OCI-LY7 (cell line): ENCODE measurements around the gene PPP1R11. TPM values are rescaled to one million over a fixed set of nuclear protein-coding genes. Genes with fewer than 3 reads are reported as not detected.

Source experiments
- BruUV-seq: library from RNA; stranded (reverse); fragments of 400-500 nt; replicated peaks from 2 replicates; lab custom pipeline; 2021; lab: Mats Ljungman, UMichigan
- CTCF ChIA-PET: fragments of 300-600 bp; sonication (Branson Sonifier 250); formaldehyde crosslinking; loops from one replicate; lab custom pipeline; 2022; ENCODE audit warnings: antibody characterized with exemption; ENCODE audit not compliant: unreplicated experiment; lab: Charles Lee
- POLR2A ChIA-PET: fragments of 300-600 bp; sonication (Branson Sonifier 250); formaldehyde crosslinking; loops from one replicate; lab custom pipeline; 2022; ENCODE audit warnings: antibody characterized with exemption; lab: Charles Lee
- DNase-seq: peaks from one replicate; pipeline ENCODE4 v3.0.0-alpha.2; 2015; ENCODE audit warnings: low spot score
- H2AFZ ChIP-seq: fragments of 200-600 bp; sonication (generic), shearing (Covaris generic); 2 replicates; pipeline ENCODE4 v1.6.1; 2014; ENCODE audit warnings: mild to moderate bottlenecking, antibody characterized with exemption, low read length, moderate library complexity
- H3K27ac ChIP-seq: fragments of 200-600 bp; sonication (generic); 2 replicates; pipeline ENCODE4 v1.5.1; 2014; ENCODE audit warnings: mixed run types, low read depth, mild to moderate bottlenecking, moderate library complexity, low read length, inconsistent platforms; ENCODE audit not compliant: poor library complexity, severe bottlenecking
- H3K36me3 ChIP-seq: fragments of 200-600 bp; sonication (generic); 2 replicates; pipeline ENCODE4 v1.6.1; 2014; ENCODE audit warnings: mild to moderate bottlenecking, antibody characterized with exemption, low read length, moderate library complexity, mixed read lengths; ENCODE audit not compliant: insufficient read depth
- H3K4me1 ChIP-seq: fragments of 200-600 bp; sonication (generic); 2 replicates; pipeline ENCODE4 v1.5.1; 2014; ENCODE audit warnings: mild to moderate bottlenecking, low read length; ENCODE audit not compliant: insufficient read depth, poor library complexity, severe bottlenecking
- H3K4me2 ChIP-seq: fragments of 200-600 bp; sonication (generic); 2 replicates; pipeline ENCODE4 v1.6.1; 2014; ENCODE audit warnings: mild to moderate bottlenecking, low read length
- H3K4me3 ChIP-seq: fragments of 200-600 bp; sonication (generic); 2 replicates; pipeline ENCODE4 v1.5.1; 2014; ENCODE audit warnings: mild to moderate bottlenecking, low read depth, low read length; ENCODE audit not compliant: poor library complexity, severe bottlenecking
- H3K79me2 ChIP-seq: fragments of 200-600 bp; sonication (generic); 2 replicates; pipeline ENCODE4 v1.6.1; 2016; ENCODE audit warnings: low read depth, mild to moderate bottlenecking, low read length, moderate library complexity, mixed read lengths; ENCODE audit not compliant: insufficient read depth
- H3K9me2 ChIP-seq: fragments of 200-600 bp; sonication (generic); 2 replicates; pipeline ENCODE4 v1.6.1; 2016; ENCODE audit warnings: mild to moderate bottlenecking, low read length, mixed read lengths; ENCODE audit not compliant: insufficient read depth
- H3K9me3 ChIP-seq: fragments of 200-600 bp; sonication (generic); 2 replicates; pipeline ENCODE4 v1.6.1; 2014; ENCODE audit warnings: mild to moderate bottlenecking, mixed run types, low read length, mixed read lengths
- H4K20me1 ChIP-seq: fragments of 200-600 bp; sonication (generic); 2 replicates; pipeline ENCODE4 v1.6.1; 2014; ENCODE audit warnings: mild to moderate bottlenecking, antibody characterized with exemption, low read length, moderate library complexity, mixed read lengths; ENCODE audit not compliant: insufficient read depth
- CTCF ChIP-seq: fragments of 200-600 bp; sonication (generic); conservative IDR thresholded peaks from 2 replicates; pipeline ENCODE4 v1.5.1; 2014; ENCODE audit warnings: mild to moderate bottlenecking, antibody characterized with exemption, low read length, moderate library complexity, mixed read lengths
- EZH2phosphoT487 ChIP-seq: fragments of 200-600 bp; sonication (generic); IDR thresholded peaks from 2 replicates; pipeline ENCODE4 v1.6.1; 2018; ENCODE audit warnings: low read depth, borderline replicate concordance, mild to moderate bottlenecking, mixed run types, antibody characterized with exemption, low read length, moderate library complexity, mixed read lengths
- intact Hi-C: fragments of 100-400 bp; cut with micrococcal nuclease; formaldehyde crosslinking; loops from one replicate; pipeline ENCODE4 v1.10.0; 2022; ENCODE audit not compliant: unreplicated experiment
- total RNA-seq, 2 experiments: library from RNA; depleted of rRNA in 1 of 2; stranded (reverse); fragments of >200 nt in 1 of 2; shearing (Covaris generic) in 1 of 2; gene quantifications; 2 replicates each; pipeline ENCODE4 v1.2.3, GENCODE V29; 2014 to 2022

Gene PPP1R11
- total RNA-seq, 2 experiments from 2014 or later, result 30.6 to 36.5 TPM

DNA sequence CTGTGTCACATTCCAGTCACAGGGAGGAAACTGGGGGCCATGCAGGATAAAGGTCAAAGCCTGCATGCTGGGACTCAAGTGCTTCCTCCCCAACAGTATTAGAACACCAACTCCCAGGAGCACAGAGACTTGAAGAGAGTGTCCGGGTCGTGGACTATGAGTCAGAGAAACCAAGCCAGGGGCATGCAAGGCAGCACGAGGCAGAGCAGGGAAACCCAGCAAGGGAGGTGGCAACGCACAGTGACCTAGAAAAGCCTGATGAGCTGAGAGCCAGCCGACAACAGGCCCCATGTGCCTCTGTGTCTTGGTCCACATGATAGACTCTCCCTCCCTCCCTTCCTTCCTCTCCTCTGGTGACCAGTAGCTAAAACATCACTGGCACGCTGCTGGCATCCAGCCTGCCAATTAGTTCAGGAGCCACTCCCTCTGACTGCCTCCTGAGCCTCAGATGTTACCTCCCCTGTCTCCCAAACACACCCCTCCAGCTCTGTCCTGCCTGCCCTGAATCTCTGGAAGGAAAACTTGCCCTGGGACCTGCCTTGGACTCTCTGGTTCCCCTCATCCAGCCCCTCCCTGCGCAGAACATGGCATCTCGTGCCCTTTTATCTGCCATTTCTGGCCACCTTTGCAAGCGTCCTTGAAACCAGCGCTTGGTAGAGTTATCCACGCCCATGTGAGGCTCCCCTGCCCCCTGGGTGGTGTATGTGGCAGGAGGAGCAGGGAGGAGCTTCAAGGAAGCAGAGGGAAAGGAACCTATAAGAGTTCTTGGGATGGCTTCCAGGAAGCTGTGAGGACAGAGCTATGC lies 24.8 kb downstream of the PPP1R11 start:
- no peak overlapping the region for H3K4me2 ChIP-seq
- no TSS peak for BruUV-seq
- no peak for DNase-seq
- no peaks in the 10 kb centered on the region for H3K9me2 ChIP-seq
- no peak overlapping the region for H3K4me3 ChIP-seq
- H3K36me3 ChIP-seq, result no peaks in the 10 kb centered on the region
- no peak overlapping the region for H2AFZ ChIP-seq
- ChIA-PET CTCF (no interaction called here), POLR2A (no interaction called here)
- no peak overlapping the region for H3K27ac ChIP-seq
- no peaks in the 10 kb centered on the region for H3K4me1 ChIP-seq
- no peaks in the 10 kb centered on the region for H3K9me3 ChIP-seq
- no peak for TF ChIP-seq CTCF
- no peaks in the 10 kb centered on the region for H4K20me1 ChIP-seq
- intact Hi-C loops, result no loop called here
- no peaks in the 10 kb centered on the region for H3K79me2 ChIP-seq

- no peak overlapping the region for H3K4me2 ChIP-seq
- H3K27ac ChIP-seq, result no peak overlapping the region
- no peaks in the 10 kb centered on the region for H4K20me1 ChIP-seq
- CTCF ChIA-PET, result no interaction called here
- intact Hi-C loops, result no loop called here
- no peak for TF ChIP-seq CTCF
- no peak for TF ChIP-seq EZH2phosphoT487
- H3K9me3 ChIP-seq, result no peaks in the 10 kb centered on the region
- H3K36me3 ChIP-seq, result no peaks in the 10 kb centered on the region
- H3K4me1 ChIP-seq, result no peaks in the 10 kb centered on the region
- POLR2A ChIA-PET, result no interaction called here
- no peak overlapping the region for H2AFZ ChIP-seq
- no TSS peak for BruUV-seq
- no peaks in the 10 kb centered on the region for H3K79me2 ChIP-seq
- H3K9me2 ChIP-seq, result no peaks in the 10 kb centered on the region
- no peak overlapping the region for H3K4me3 ChIP-seq
- no peak for DNase-seq
These were observed 26.0 kb downstream of the PPP1R11 start for GRCh38 chr6:30092852-30093543.
